A673 (cell line): ENCODE data around the gene BAK1. TPM values are rescaled to one million over a fixed set of nuclear protein-coding genes. Genes with fewer than 3 reads are reported as not detected.
"Not testable (repeated sequence)": the region's sequence is repeated elsewhere in the genome, so short reads cannot be mapped to it uniquely, and the experiment has no call there.

ENCODE experiments used
- BruUV-seq: library from RNA; stranded (reverse); fragments of 400-500 nt; replicated peaks from 2 replicates; lab custom pipeline; 2021; lab: Mats Ljungman, UMichigan
- CTCF ChIA-PET: fragments of 300-600 bp; sonication (Branson Sonifier 250); formaldehyde crosslinking; loops from one replicate; lab custom pipeline; 2022; ENCODE audit warnings: antibody characterized with exemption; lab: Charles Lee
- POLR2A ChIA-PET: fragments of 300-600 bp; sonication (Branson Sonifier 250); formaldehyde crosslinking; loops from one replicate; lab custom pipeline; 2022; ENCODE audit warnings: antibody characterized with exemption; ENCODE audit not compliant: low non-redundant PET; lab: Charles Lee
- DNase-seq: peaks from one replicate; pipeline ENCODE4 v3.0.0-alpha.2; 2015; ENCODE audit warnings: low spot score
- H3K27ac ChIP-seq: fragments of 200-600 bp; sonication (generic); 2 replicates; pipeline ENCODE4 v1.5.1; 2016; ENCODE audit warnings: mixed run types, low read depth, mild to moderate bottlenecking, mixed read lengths, antibody characterized with exemption, low read length; ENCODE audit not compliant: poor library complexity, severe bottlenecking
- H3K27me3 ChIP-seq: fragments of 200-600 bp; sonication (generic); replicated peaks from 2 replicates; pipeline ENCODE4 v1.6.1; 2017; ENCODE audit warnings: mixed run types, low read depth, mild to moderate bottlenecking, mixed read lengths, antibody characterized with exemption, low read length; ENCODE audit not compliant: insufficient read depth, poor library complexity
- H3K36me3 ChIP-seq: fragments of 200-600 bp; sonication (generic); 2 replicates; pipeline ENCODE4 v1.6.1; 2016; ENCODE audit warnings: mixed run types, mild to moderate bottlenecking, mixed read lengths, antibody characterized with exemption, low read length; ENCODE audit not compliant: insufficient read depth, poor library complexity, severe bottlenecking
- H3K4me1 ChIP-seq: fragments of 200-600 bp; sonication (generic); 2 replicates; pipeline ENCODE4 v1.6.1; 2017; ENCODE audit warnings: mixed run types, mild to moderate bottlenecking, mixed read lengths, antibody characterized with exemption, low read length; ENCODE audit not compliant: insufficient read depth, poor library complexity, severe bottlenecking
- H3K4me3 ChIP-seq: fragments of 200-600 bp; sonication (generic); 2 replicates; pipeline ENCODE4 v1.5.1; 2016; ENCODE audit warnings: low read depth, mixed run types, mild to moderate bottlenecking, mixed read lengths, low read length; ENCODE audit not compliant: poor library complexity, severe bottlenecking
- H3K9me3 ChIP-seq: fragments of 200-600 bp; sonication (generic); 2 replicates; pipeline ENCODE4 v1.6.1; 2016; ENCODE audit warnings: mixed run types, low read depth, mild to moderate bottlenecking, mixed read lengths, antibody characterized with exemption, low read length; ENCODE audit not compliant: poor library complexity, severe bottlenecking
- CTCF ChIP-seq: fragments of 300-800, 200-600 bp; sonication (generic); conservative IDR thresholded peaks from 2 replicates; pipeline ENCODE4 v1.5.1; 2017; ENCODE audit warnings: low read depth, mild to moderate bottlenecking, antibody characterized with exemption, low read length, moderate library complexity, mixed read lengths
- EZH2 ChIP-seq: fragments of 200-600 bp; sonication (generic); IDR thresholded peaks from 2 replicates; pipeline ENCODE4 v1.6.1; 2017; ENCODE audit warnings: borderline replicate concordance, low read depth, mild to moderate bottlenecking, mixed read lengths, antibody characterized with exemption, low read length; ENCODE audit not compliant: poor library complexity, severe bottlenecking
- intact Hi-C: fragments of 100-400 bp; cut with micrococcal nuclease; formaldehyde crosslinking; loops from one replicate; pipeline ENCODE4 v1.10.0; 2022; ENCODE audit not compliant: unreplicated experiment
- total RNA-seq: library from RNA; stranded (reverse); gene quantifications from 2 replicates; pipeline ENCODE4 v1.2.3, GENCODE V29; 2021

BAK1 gene
- total RNA-seq, 1 experiment from 2014 or later, result 27.1 TPM

- ChIA-PET CTCF (no interaction called here), POLR2A (no interaction called here)
- no peak for TF ChIP-seq CTCF
- TF ChIP-seq EZH2, result no peak
- intact Hi-C loops, result no loop called here
- H3K27ac ChIP-seq, result no peak overlapping the region
- H3K4me3 ChIP-seq, result no peak overlapping the region
- no peaks in the 10 kb centered on the region for H3K9me3 ChIP-seq
- no TSS peak for BruUV-seq
- H3K4me1 ChIP-seq, result peaks cover 9% of the 10 kb centered on the region
- H3K36me3 ChIP-seq, result no peaks in the 10 kb centered on the region
- H3K27me3 ChIP-seq, result no peaks in the 10 kb centered on the region
- DNase-seq, result no peak
These were observed 13.6 kb downstream of the BAK1 start for GRCh38 chr6:33566182-33567084.

- Histone ChIP-seq H3K27ac (no peak overlapping the region), H3K27me3 (no peaks in the 10 kb centered on the region), H3K36me3 (no peaks in the 10 kb centered on the region), H3K4me1 (no peaks in the 10 kb centered on the region), H3K4me3 (no peak overlapping the region), H3K9me3 (no peaks in the 10 kb centered on the region)
- no TSS peak for BruUV-seq
- TF ChIP-seq EZH2, result no peak
- no peak for TF ChIP-seq CTCF
- intact Hi-C loops, result no loop called here
- ChIA-PET CTCF (no interaction called here), POLR2A (no interaction called here)
- DNase-seq, result no peak
These were observed 21.3 kb downstream of the BAK1 start for GRCh38 chr6:33558801-33559200.

- TF ChIP-seq EZH2 (no peak), CTCF (no peak)
- Histone ChIP-seq H3K36me3 (no peaks in the 10 kb centered on the region), H3K4me1 (no peaks in the 10 kb centered on the region), H3K27me3 (no peaks in the 10 kb centered on the region), H3K9me3 (no peaks in the 10 kb centered on the region), H3K4me3 (no peak overlapping the region), H3K27ac (no peak overlapping the region)
- CTCF ChIA-PET, result no interaction called here
- POLR2A ChIA-PET, result no interaction called here
- DNase-seq, result no peak
- intact Hi-C loops, result no loop called here
- BruUV-seq, result no TSS peak
These were observed 22.7 kb downstream of the BAK1 start for GRCh38 chr6:33557376-33557775.

GRCh38 chr6:33552883-33553282, 27.2 kb downstream of the BAK1 start:
- DNase-seq, result peak; percentile 27
- POLR2A ChIA-PET, H3K4me3 ChIP-seq, H3K4me1 ChIP-seq, intact Hi-C loops, H3K36me3 ChIP-seq, BruUV-seq, H3K9me3 ChIP-seq, H3K27me3 ChIP-seq, H3K27ac ChIP-seq: not testable (repeated sequence)
- CTCF ChIA-PET, result interaction anchor here (0.6 kb wide), 1 partner anchor 155 kb away, joined by 4 read pairs; no protein-coding TSS in a partner anchor
